Amygdala (tissue), 56 donors: ENCODE measurements around the gene NHLRC4.

Experiments used
- DNase-seq, 56 donors: peaks; one replicate each; lab custom pipeline; 2025; lab: John Stamatoyannopoulos, UW

NHLRC4 gene

GRCh38 chr16:578870-579405 is 12.1 kb downstream of the NHLRC4 start:
- DNase-seq: peak in 18 of 56 donors; percentile 17 to 62 (median 34)

GRCh38 chr16:580141-580945 is 13.5 kb downstream of the NHLRC4 start:
- no peak for DNase-seq

GRCh38 chr16:580946-581498 is 14.2 kb downstream of the NHLRC4 start:
- no peak for DNase-seq

GRCh38 chr16:582218-582613 is 15.4 kb downstream of the NHLRC4 start:
- DNase-seq: no peak

- no peak for DNase-seq
Measured at GRCh38 chr16:582614-583331, 16.0 kb downstream of the NHLRC4 start.

- no peak for DNase-seq
Measured at GRCh38 chr16:583470-583814, 16.6 kb downstream of the NHLRC4 start.

- DNase-seq: peak in 13 of 56 donors; percentile 13 to 50 (median 36)
Measured at GRCh38 chr16:583815-584591, 17.2 kb downstream of the NHLRC4 start.

GRCh38 chr16:585351-585750 is 18.5 kb downstream of the NHLRC4 start:
- no peak for DNase-seq

- no peak for DNase-seq
Measured at GRCh38 chr16:586047-586644, 19.3 kb downstream of the NHLRC4 start.

GRCh38 chr16:586645-587590 is 20.1 kb downstream of the NHLRC4 start:
- DNase-seq: peak in 8 of 56 donors; percentile 23 to 56 (median 34)

GRCh38 chr16:588639-588888 is 21.8 kb downstream of the NHLRC4 start:
- DNase-seq: peak in 1 of 56 donors; percentile 35

GRCh38 chr16:588889-589657 is 22.3 kb downstream of the NHLRC4 start:
- peak; percentile 87 to 100 (median 98) for DNase-seq

- DNase-seq: peak; percentile 87 to 100 (median 98)
Measured at GRCh38 chr16:589658-590187, 22.9 kb downstream of the NHLRC4 start, which contains the start of gene RAB40C. Gene RAB40C (plus strand): TSS chr16:590066. CDS start chr16:590292, 226 bp downstream.

GRCh38 chr16:590188-590814 is 23.5 kb downstream of the NHLRC4 start:
- DNase-seq: peak in 1 of 56 donors; percentile 68

- no peak for DNase-seq
Measured at GRCh38 chr16:590815-591200, 24.0 kb downstream of the NHLRC4 start.

GRCh38 chr16:591231-591630 is 24.4 kb downstream of the NHLRC4 start:
- DNase-seq: no peak

GRCh38 chr16:591892-592517 is 25.2 kb downstream of the NHLRC4 start:
- DNase-seq: no peak
